Mucosa of stomach (tissue), 1 donor: ENCODE results near the gene ZFYVE16.
"Not testable (repeated sequence)": the region's sequence is repeated elsewhere in the genome, so short reads cannot be mapped to it uniquely, and the experiment has no call there.

ENCODE experiments used
- H3K27me3 ChIP-seq: one replicate; pipeline ENCODE4 v1.7.0; 2013; ENCODE audit warnings: mild to moderate bottlenecking, low read length; ENCODE audit not compliant: control insufficient read depth, insufficient read depth
- H3K36me3 ChIP-seq: one replicate; pipeline ENCODE4 v1.7.0; 2013; ENCODE audit warnings: low read length; ENCODE audit not compliant: control insufficient read depth, insufficient read depth
- H3K4me1 ChIP-seq: one replicate; pipeline ENCODE4 v1.7.0; 2013; ENCODE audit warnings: mild to moderate bottlenecking, low read length; ENCODE audit not compliant: control insufficient read depth, insufficient read depth
- H3K4me3 ChIP-seq: one replicate; pipeline ENCODE4 v1.7.0; 2013; ENCODE audit warnings: low read length
- H3K9ac ChIP-seq: one replicate; pipeline ENCODE4 v1.7.0; 2013; ENCODE audit warnings: mild to moderate bottlenecking, low read length, moderate library complexity
- H3K9me3 ChIP-seq: one replicate; pipeline ENCODE4 v1.7.0; 2013; ENCODE audit warnings: mild to moderate bottlenecking, low read length, moderate library complexity; ENCODE audit not compliant: control insufficient read depth
- donor health status: Pancreatic carcinoma.

The ZFYVE16 gene

DNA sequence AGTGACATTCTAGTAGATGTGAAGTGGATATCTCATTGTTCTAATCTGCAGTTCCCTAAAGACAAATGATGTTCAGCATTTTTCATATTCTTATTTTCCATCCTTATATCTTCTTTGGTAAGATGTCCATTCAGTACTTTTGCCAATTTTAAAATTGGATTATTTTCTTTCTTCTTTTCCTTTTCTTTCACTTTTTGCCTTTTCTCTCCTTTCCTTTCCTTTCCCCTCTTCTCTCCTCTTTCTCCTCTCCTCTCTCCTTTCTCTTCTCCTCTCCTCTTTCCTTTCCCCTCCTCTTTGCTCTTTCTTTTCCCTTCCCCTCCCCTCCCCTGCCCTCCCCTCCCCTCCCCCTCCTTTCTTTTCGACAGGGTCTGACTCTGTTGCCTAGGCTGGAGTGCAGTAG, 10.1 kb downstream of the ZFYVE16 start:
- Histone ChIP-seq H3K36me3 (no peaks in the 10 kb centered on the region), H3K9me3 (no peaks in the 10 kb centered on the region), H3K4me3 (no peak overlapping the region), H3K27me3 (no peaks in the 10 kb centered on the region), H3K9ac (no peak overlapping the region), H3K4me1 (no peaks in the 10 kb centered on the region)

DNA sequence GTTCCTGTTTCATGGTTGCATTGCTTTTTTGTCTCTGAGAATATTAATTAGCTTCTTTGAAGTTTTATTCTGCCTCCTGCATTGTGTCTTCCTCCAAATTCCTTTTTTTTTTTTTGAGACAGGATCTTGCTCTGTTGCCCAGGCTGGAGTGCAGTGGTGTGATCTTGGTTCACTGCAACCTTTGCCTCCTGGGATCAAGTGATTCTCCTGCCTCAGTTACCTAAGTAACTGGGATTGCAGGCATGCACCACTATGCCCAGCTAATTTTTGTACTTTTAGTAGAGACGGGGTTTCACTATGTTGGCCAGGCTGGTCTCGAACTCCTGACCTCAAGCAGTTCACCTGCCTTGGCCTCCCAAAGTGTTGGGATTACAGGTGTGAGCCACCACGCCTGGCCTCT, 16.5 kb downstream of the ZFYVE16 start:
- H3K9me3 ChIP-seq, H3K4me3 ChIP-seq, H3K4me1 ChIP-seq, H3K36me3 ChIP-seq, H3K9ac ChIP-seq, H3K27me3 ChIP-seq: not testable (repeated sequence)

DNA sequence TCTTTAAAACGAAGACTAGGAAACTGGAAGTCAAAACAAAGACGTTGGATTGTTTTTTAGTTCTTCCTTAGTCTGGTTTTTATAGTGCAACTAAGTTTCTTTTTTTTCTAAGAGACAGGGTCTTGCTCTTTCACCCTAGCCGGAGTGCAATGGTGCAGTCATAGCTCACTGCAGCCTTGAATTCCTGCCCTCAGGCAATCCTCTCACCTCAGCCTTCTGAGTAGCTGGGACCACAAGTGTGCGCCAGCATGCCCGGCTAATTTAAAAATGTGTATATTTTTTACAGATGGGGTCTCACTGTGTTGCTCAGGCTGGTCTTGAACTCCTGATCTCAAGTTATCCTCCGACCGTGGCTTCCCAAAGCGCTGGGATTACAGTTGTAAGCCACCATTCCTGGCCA, 27.6 kb downstream of the ZFYVE16 start:
- no peaks in the 10 kb centered on the region for H3K9me3 ChIP-seq

DNA sequence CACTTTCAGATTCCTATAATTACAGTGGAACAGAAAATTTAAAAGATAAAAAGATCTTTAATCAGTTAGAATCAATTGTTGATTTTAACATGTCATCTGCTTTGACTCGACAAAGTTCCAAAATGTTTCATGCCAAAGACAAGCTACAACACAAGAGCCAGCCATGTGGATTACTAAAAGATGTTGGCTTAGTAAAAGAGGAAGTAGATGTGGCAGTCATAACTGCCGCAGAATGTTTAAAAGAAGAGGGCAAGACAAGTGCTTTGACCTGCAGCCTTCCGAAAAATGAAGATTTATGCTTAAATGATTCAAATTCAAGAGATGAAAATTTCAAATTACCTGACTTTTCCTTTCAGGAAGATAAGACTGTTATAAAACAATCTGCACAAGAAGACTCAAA, 29.5 kb downstream of the ZFYVE16 start:
- Histone ChIP-seq H3K4me3 (no peak overlapping the region), H3K9me3 (no peaks in the 10 kb centered on the region), H3K9ac (no peak overlapping the region), H3K4me1 (no peaks in the 10 kb centered on the region), H3K27me3 (no peaks in the 10 kb centered on the region), H3K36me3 (no peaks in the 10 kb centered on the region)

More for the DNA sequence above, 27.6 kb downstream of the ZFYVE16 start:
- Histone ChIP-seq H3K36me3 (no peaks in the 10 kb centered on the region), H3K27me3 (no peaks in the 10 kb centered on the region), H3K9ac (no peak overlapping the region), H3K4me1 (no peaks in the 10 kb centered on the region), H3K4me3 (no peak overlapping the region)

DNA sequence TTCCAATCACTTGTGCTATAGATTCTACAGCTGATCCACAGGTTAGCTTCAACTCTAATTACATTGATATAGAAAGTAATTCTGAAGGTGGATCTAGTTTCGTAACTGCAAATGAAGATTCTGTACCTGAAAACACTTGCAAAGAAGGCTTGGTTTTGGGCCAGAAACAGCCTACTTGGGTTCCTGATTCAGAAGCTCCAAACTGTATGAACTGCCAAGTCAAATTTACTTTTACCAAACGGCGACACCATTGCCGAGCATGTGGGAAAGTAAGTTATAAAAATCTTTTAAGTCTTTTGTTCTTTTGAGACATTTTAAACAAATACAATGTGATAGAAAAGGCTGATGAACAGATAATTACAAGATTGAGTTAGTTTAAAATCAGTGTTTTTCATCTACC, 30.9 kb downstream of the ZFYVE16 start:
- Histone ChIP-seq H3K9ac (no peak overlapping the region), H3K27me3 (no peaks in the 10 kb centered on the region), H3K4me3 (no peak overlapping the region), H3K36me3 (no peaks in the 10 kb centered on the region), H3K9me3 (no peaks in the 10 kb centered on the region), H3K4me1 (no peaks in the 10 kb centered on the region)

DNA sequence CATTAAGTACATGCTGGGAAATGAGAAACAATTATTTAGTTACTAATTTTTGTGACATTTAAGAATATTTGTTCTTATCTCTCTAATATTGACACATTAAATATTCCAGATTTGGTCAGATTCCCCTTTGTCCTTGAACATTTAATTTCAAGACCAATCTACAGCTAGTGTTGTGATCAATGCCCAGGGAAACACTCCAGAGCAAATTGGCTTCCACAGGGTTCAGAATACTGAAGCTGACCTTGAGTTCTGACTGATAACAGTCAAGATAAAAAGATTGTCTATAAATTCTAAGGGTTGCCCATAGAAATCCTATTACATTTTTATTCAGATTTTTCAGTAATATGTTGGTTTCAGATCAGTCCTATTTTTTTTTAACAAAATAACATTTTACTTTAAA, 31.3 kb downstream of the ZFYVE16 start:
- no peaks in the 10 kb centered on the region for H3K27me3 ChIP-seq
- no peaks in the 10 kb centered on the region for H3K9me3 ChIP-seq
- no peak overlapping the region for H3K9ac ChIP-seq
- H3K4me1 ChIP-seq = no peaks in the 10 kb centered on the region
- no peaks in the 10 kb centered on the region for H3K36me3 ChIP-seq
- no peak overlapping the region for H3K4me3 ChIP-seq

DNA sequence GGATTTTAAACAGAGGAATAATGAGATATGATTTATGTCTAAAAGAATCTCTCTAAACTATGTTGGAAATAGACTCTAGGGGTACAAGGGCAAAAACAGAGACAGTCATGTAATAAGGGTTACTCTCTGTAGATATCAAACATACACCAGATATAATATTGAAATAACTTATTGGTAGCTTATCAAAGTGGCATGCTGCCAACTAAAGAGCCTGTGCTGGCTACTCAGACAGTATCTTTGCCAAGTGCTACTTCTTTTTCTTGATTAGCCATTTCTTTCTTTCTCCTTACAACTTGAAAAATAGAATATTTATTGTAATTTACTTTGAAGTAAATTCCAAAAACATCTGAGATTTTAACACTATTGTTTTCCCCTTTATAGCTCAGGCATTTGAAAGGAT, 34.9 kb downstream of the ZFYVE16 start:
- no peak overlapping the region for H3K9ac ChIP-seq
- no peaks in the 10 kb centered on the region for H3K36me3 ChIP-seq
- no peak overlapping the region for H3K4me3 ChIP-seq
- H3K4me1 ChIP-seq = no peaks in the 10 kb centered on the region
- no peaks in the 10 kb centered on the region for H3K27me3 ChIP-seq
- H3K9me3 ChIP-seq = no peaks in the 10 kb centered on the region

DNA sequence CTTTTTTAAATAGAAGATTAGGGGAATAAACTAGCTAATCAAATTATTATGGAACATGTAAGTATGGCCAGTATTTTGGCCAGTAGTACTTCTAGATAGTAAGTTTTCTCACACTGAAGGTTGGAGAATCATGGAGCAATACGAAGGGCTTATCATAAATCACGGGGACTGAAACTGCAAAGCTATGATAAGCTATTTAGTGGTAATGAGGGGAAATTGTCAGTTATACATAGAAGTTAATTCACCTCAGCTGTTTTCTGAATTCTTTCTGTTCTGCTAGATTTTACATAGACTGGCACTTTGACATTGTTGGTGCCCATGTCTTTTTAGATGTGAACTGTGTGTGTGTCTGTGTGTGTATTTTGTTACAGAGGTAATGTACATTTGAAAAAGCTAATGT, 45.5 kb downstream of the ZFYVE16 start:
- Histone ChIP-seq H3K27me3 (no peaks in the 10 kb centered on the region), H3K9ac (no peak overlapping the region), H3K4me3 (no peak overlapping the region), H3K36me3 (peaks cover 7% of the 10 kb centered on the region), H3K9me3 (no peaks in the 10 kb centered on the region), H3K4me1 (no peaks in the 10 kb centered on the region)

DNA sequence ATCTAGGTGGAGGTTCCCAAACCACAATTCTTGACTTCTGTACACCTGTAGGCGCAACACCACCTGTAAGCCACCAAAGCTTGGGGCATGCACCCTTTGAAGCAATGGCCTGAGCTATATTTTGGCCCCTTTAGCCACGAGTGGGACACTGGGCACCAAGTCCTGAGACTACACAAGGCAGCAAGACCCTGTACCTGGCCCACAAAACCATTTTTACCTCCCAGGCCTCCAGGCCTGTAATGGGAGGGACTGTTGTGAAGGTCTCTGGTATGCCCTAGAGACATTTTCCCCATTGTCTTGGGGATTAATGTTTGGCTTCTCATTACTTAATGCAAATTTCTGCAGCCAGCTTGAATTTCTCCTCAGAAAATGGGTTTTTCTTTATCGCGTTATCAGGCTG, 55.4 kb downstream of the ZFYVE16 start:
- Histone ChIP-seq H3K4me1 (peaks cover 12% of the 10 kb centered on the region), H3K36me3 (no peaks in the 10 kb centered on the region), H3K27me3 (no peaks in the 10 kb centered on the region)

DNA sequence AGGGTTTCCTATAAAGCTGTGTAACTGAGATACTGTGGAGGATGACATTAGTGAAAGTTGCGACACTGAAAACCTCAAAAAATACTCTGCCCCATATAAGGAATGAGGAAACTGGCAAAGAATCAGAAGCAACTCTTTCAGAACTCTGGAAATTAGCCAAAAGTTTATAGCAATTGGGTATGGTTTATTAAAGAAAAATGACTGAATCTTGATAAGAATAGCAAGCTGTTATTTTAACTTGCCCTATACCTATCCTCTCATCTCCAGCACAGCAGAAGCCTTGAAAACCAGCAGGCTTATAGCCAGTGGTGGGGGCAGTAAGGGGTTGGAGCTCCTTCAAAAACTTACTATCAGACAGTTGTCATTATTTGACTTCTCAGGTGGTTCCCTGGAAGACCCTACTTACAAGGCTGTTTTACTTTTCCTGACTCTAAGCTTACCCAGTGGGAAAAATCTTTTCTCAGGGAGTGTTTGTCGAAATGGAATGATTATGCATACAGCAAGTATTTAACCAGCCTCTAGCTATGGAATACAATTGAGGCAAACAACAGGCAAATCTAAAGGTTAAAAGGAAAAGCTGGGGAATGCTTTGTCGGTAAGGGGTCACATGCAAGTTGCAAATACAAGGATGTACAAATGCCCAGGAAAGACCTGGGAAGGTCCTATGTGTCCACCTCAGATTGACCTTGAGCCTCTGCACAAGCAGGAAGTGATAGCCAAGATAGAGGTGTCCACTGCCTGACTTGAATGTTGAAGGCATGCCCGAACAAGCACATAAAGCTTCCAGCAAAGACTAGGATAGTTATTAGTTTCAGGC, 59.0 kb downstream of the ZFYVE16 start:
- Histone ChIP-seq H3K4me3 (no peak overlapping the region), H3K9ac (no peak overlapping the region), H3K27me3 (no peaks in the 10 kb centered on the region), H3K9me3 (no peaks in the 10 kb centered on the region), H3K4me1 (peaks cover 12% of the 10 kb centered on the region), H3K36me3 (no peaks in the 10 kb centered on the region)

More for the DNA sequence above, 55.4 kb downstream of the ZFYVE16 start:
- H3K4me3 ChIP-seq = no peak overlapping the region
- no peaks in the 10 kb centered on the region for H3K9me3 ChIP-seq
- no peak overlapping the region for H3K9ac ChIP-seq

DNA sequence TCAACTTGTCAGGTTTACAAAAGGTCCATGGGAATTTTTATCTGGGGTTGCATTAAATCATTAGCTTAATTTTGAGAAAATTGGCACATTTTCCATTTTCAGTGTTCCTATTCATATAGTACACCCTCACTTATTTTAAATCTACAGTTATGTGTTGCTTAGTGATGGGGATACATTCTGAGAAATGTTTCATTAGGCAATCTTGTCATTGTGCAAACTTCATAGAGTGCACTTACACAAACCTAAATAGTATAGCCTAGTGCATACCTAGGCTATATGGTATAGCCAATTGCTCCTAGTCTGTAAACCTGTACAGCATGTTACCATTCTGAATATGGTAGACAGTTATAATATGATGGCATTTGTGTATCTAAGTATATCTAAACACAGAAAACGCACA, 60.3 kb downstream of the ZFYVE16 start:
- H3K27me3 ChIP-seq = no peaks in the 10 kb centered on the region
- H3K9ac ChIP-seq = no peak overlapping the region
- H3K9me3 ChIP-seq = no peaks in the 10 kb centered on the region
- H3K4me1 ChIP-seq = peaks cover 12% of the 10 kb centered on the region
- no peaks in the 10 kb centered on the region for H3K36me3 ChIP-seq
- H3K4me3 ChIP-seq = no peak overlapping the region

DNA sequence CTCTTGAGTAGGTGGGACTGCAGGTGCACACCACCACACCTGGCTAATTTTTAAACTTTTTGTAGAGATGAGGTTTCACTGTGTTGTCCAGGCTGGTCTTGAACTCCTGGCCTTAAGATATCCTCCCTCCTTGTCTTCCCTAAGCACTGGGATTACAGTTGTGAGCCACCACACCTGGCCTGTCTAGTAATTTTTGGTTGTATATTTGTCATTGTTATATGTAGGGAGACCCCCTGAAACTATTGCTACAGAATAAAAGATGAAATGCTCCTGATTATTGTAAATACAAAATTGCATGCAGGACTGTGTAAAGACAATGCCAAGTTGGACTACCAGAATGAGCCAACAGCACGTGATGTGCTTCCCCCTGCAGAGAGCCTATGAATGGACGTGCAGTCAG, 62.8 kb downstream of the ZFYVE16 start:
- H3K9me3 ChIP-seq, H3K4me3 ChIP-seq, H3K27me3 ChIP-seq, H3K9ac ChIP-seq, H3K36me3 ChIP-seq: not testable (repeated sequence)
- H3K4me1 ChIP-seq = peaks cover 12% of the 10 kb centered on the region

DNA sequence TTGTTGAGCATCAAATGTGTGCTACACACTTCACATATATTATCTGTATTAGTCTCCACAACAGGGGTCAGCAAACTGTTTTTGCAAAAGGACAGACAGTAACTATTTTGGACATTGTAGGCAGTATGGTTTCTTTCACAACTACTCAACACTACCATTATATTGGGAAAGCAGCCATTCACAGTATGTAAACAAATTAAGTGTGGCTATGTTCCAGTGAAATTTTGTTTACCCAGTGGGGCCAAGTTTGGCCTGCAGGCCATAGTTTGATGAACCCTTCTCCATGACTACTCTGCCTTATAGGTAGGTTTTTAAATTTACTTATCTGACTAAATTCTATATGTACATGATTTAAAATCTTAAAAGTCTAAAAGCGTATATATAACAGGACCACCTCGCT, 67.1 kb downstream of the ZFYVE16 start:
- H3K27me3 ChIP-seq = no peaks in the 10 kb centered on the region
- peaks cover 8% of the 10 kb centered on the region for H3K4me1 ChIP-seq
- H3K4me3 ChIP-seq = no peak overlapping the region
- H3K36me3 ChIP-seq = no peaks in the 10 kb centered on the region
- H3K9me3 ChIP-seq = no peaks in the 10 kb centered on the region
- no peak overlapping the region for H3K9ac ChIP-seq
